AG08395 (cell line): Measurements from ENCODE around the gene GRHL1.
A peak's percentile ranks its signal among the peaks of the same experiment; 100 is the strongest.

Source experiments
- DNase-seq: peaks from one replicate; pipeline ENCODE4 v3.0.0; 2012; ENCODE audit warnings: mixed read lengths, low spot score

GRHL1 gene

GRCh38 chr2:10042301-10043161, 91.0 kb downstream of the GRHL1 start:
- DNase-seq, result peak; percentile 64

GRCh38 chr2:10043256-10043905, 91.9 kb downstream of the GRHL1 start, which contains the start of gene KLF11:
KLF11 (plus strand) TSS chr2:10043550; CDS start chr2:10043717, 167 bp downstream.
- DNase-seq, result peak; percentile 96

GRCh38 chr2:10043906-10044601, 92.6 kb downstream of the GRHL1 start:
- DNase-seq, result peak; percentile 95

- no peak for DNase-seq
These were observed 94.3 kb downstream of the GRHL1 start for GRCh38 chr2:10045561-10046355.

GRCh38 chr2:10046931-10047330, 95.4 kb downstream of the GRHL1 start:
- no peak for DNase-seq

- DNase-seq, result no peak
These were observed 96.4 kb downstream of the GRHL1 start for GRCh38 chr2:10047616-10048500.

- peak; percentile 73 for DNase-seq
These were observed 97.1 kb downstream of the GRHL1 start for GRCh38 chr2:10048501-10049171.
